Endothelial cell of umbilical vein (primary cell): Measurements from ENCODE around the gene SDHB.

Experiments used
- CTCF ChIP-seq, 2 donors: IDR thresholded peaks; 1 replicate in 1 of 2; 2 replicates in 1 of 2; pipeline ENCODE4 v1.5.1; 2011; ENCODE audit warnings: low read length in 2 of 2, mild to moderate bottlenecking in 2 of 2, moderate library complexity in 2 of 2, control low read depth in 1 of 2, inconsistent platforms in 1 of 2, low read depth in 1 of 2; ENCODE audit not compliant: insufficient read depth in 1 of 2; ENCODE audit errors: extremely low read depth in 1 of 2
- EZH2 ChIP-seq: IDR thresholded peaks from 2 replicates; pipeline ENCODE4 v1.6.1; 2012; ENCODE audit warnings: borderline replicate concordance, low read depth, mild to moderate bottlenecking, moderate library complexity, low read length, inconsistent platforms; ENCODE audit not compliant: severe bottlenecking
- FOS ChIP-seq: IDR thresholded peaks from 2 replicates; pipeline ENCODE4 v1.6.1; 2011; ENCODE audit warnings: mild to moderate bottlenecking, low read length, moderate library complexity, borderline replicate concordance; ENCODE audit not compliant: insufficient read depth
- GATA2 ChIP-seq: IDR thresholded peaks from 2 replicates; pipeline ENCODE4 v1.7.0; 2011; ENCODE audit warnings: low read depth, mild to moderate bottlenecking, moderate library complexity, mixed read lengths, low read length; ENCODE audit not compliant: insufficient read length, insufficient read depth
- JUN ChIP-seq: IDR thresholded peaks from 2 replicates; pipeline ENCODE4 v1.6.1; 2011; ENCODE audit warnings: borderline replicate concordance, low read depth; ENCODE audit not compliant: insufficient read length, insufficient read depth
- POLR2A ChIP-seq: IDR thresholded peaks from 2 replicates; pipeline ENCODE4 v1.6.1; 2012; ENCODE audit warnings: low read depth, mild to moderate bottlenecking, control low read depth, low read length

GRCh38 chr1:16976966-16977365, 76.9 kb downstream of the SDHB start:
- TF ChIP-seq POLR2A (no peak), CTCF (IDR thresholded peaks at IDR 0.05; ENCODE audit: extremely low read depth in 1 of 2, insufficient read depth in 1 of 2, low read depth in 1 of 2, low read length in 2 of 2) (no peak), JUN (no peak), FOS (no peak), EZH2 (no peak), GATA2 (no peak)
